ENCODE results near the gene OR5AC2.

OR5AC2 gene

DNA sequence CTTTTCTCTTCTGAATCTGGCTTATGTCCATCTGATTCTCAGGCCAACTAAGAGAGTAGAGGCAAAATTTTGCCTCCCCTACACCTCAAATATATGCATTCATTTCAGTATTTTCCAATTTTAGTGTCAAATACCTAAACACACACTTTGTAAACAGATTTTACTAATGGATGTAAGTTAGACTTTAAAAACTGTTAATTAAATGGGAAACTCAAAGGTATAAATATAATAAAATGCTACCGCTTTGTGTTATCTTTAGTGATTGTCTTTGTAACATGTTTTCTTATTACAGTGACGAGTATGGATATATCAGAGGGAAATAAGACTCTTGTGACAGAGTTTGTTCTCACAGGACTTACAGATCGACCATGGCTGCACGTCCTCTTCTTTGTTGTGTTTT, at the start of gene OR5AC2:
TSS of gene OR5AC2 (plus strand) at position 301 of the 400 bp plus-strand sequence. CDS start at position 301, 0 bp downstream.
- no peak for TF ChIP-seq EZH2 (IDR thresholded peaks at IDR 0.05; ENCODE audit: borderline replicate concordance, low read length)
- H3K9me2 ChIP-seq (ENCODE audit: low read depth, low read length), result no peaks in the 10 kb centered on the region
- no peaks in the 10 kb centered on the region for H3K27me3 ChIP-seq (ENCODE audit: insufficient read depth, low read length)
- no peak within 1 kb of the TSS for H3K9ac ChIP-seq (ENCODE audit: low read length)
- no peak within 1 kb of the TSS for H2AFZ ChIP-seq (ENCODE audit: low read length)
- no peak within 1 kb of the TSS for H3K27ac ChIP-seq (ENCODE audit: low read depth, low read length, poor library complexity, severe bottlenecking)
- no peaks in the 10 kb centered on the region for H4K20me1 ChIP-seq (ENCODE audit: insufficient read depth, low read length)
- no peaks in the 10 kb centered on the region for H3K9me3 ChIP-seq (ENCODE audit: low read length)
- H3K36me3 ChIP-seq (ENCODE audit: insufficient read depth, low read length), result no peaks in the 10 kb centered on the region
- H3K4me2 ChIP-seq (ENCODE audit: low read length), result no peak within 1 kb of the TSS
- H3K4me1 ChIP-seq (ENCODE audit: insufficient read depth, low read length, severe bottlenecking), result no peaks in the 10 kb centered on the region
- H3F3A ChIP-seq (ENCODE audit: insufficient read depth, low read length), result no peaks in the 10 kb centered on the region
- H3K79me2 ChIP-seq (ENCODE audit: insufficient read depth, low read length), result no peaks in the 10 kb centered on the region
- no peak within 1 kb of the TSS for H3K4me3 ChIP-seq (ENCODE audit: low read depth, low read length, poor library complexity, severe bottlenecking)

DNA sequence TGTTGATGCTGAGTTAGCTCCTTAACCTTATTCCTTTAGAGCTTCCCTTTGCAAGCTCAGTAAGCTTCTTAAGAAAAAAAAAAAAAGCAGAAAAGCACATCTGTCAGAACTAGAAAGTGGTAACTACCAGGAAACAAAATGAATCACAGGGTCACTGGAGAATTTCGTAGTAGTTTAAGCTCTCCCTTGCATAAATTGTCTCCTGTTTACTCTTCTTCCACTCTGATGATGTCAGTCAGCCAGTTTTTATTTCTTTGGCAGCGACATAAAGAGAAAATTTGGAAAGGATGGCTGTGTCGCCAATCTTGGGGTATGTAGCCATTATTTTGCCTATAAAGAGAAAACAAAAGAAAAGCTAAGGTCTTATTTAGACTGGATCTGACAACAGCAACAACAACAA, 48.7 kb upstream of the OR5AC2 start:
- Histone ChIP-seq H3K4me1 (ENCODE audit: insufficient read depth, low read length, severe bottlenecking) (peaks cover 5% of the 10 kb centered on the region), H3K9ac (ENCODE audit: low read length) (no peak overlapping the region), H3K4me2 (ENCODE audit: low read length) (no peak overlapping the region), H3K36me3 (ENCODE audit: insufficient read depth, low read length) (no peaks in the 10 kb centered on the region), H3K27me3 (ENCODE audit: insufficient read depth, low read length) (no peaks in the 10 kb centered on the region), H3F3A (ENCODE audit: insufficient read depth, low read length) (no peaks in the 10 kb centered on the region), H3K9me2 (ENCODE audit: low read depth, low read length) (no peaks in the 10 kb centered on the region), H3K9me3 (ENCODE audit: low read length) (no peaks in the 10 kb centered on the region), H3K27ac (ENCODE audit: low read depth, low read length, poor library complexity, severe bottlenecking) (no peak overlapping the region), H3K4me3 (ENCODE audit: low read depth, low read length, poor library complexity, severe bottlenecking) (no peak overlapping the region), H4K20me1 (ENCODE audit: insufficient read depth, low read length) (no peaks in the 10 kb centered on the region), H2AFZ (ENCODE audit: low read length) (no peak overlapping the region), H3K79me2 (ENCODE audit: insufficient read depth, low read length) (no peaks in the 10 kb centered on the region)
- TF ChIP-seq CTCF (IDR thresholded peaks at IDR 0.05; ENCODE audit: low read length) (no peak), EZH2 (IDR thresholded peaks at IDR 0.05; ENCODE audit: borderline replicate concordance, low read length) (no peak)

- no peaks in the 10 kb centered on the region for H3K36me3 ChIP-seq (ENCODE audit: insufficient read depth, low read length)
- H4K20me1 ChIP-seq (ENCODE audit: insufficient read depth, low read length), result no peaks in the 10 kb centered on the region
- no peaks in the 10 kb centered on the region for H3K9me3 ChIP-seq (ENCODE audit: low read length)
- no peaks in the 10 kb centered on the region for H3K79me2 ChIP-seq (ENCODE audit: insufficient read depth, low read length)
- H3K4me1 ChIP-seq (ENCODE audit: insufficient read depth, low read length, severe bottlenecking), result peaks cover 5% of the 10 kb centered on the region
- H2AFZ ChIP-seq (ENCODE audit: low read length), result no peak overlapping the region
- H3F3A ChIP-seq (ENCODE audit: insufficient read depth, low read length), result no peaks in the 10 kb centered on the region
- H3K27me3 ChIP-seq (ENCODE audit: insufficient read depth, low read length), result no peaks in the 10 kb centered on the region
- peak overlapping the region; percentile 55 for H3K4me2 ChIP-seq (ENCODE audit: low read length)
- no peaks in the 10 kb centered on the region for H3K9me2 ChIP-seq (ENCODE audit: low read depth, low read length)
- TF ChIP-seq EZH2 (IDR thresholded peaks at IDR 0.05; ENCODE audit: borderline replicate concordance, low read length) (no peak), CTCF (IDR thresholded peaks at IDR 0.05; ENCODE audit: low read length) (no peak)
- H3K4me3 ChIP-seq (ENCODE audit: low read depth, low read length, poor library complexity, severe bottlenecking), result no peak overlapping the region
- no peak overlapping the region for H3K27ac ChIP-seq (ENCODE audit: low read depth, low read length, poor library complexity, severe bottlenecking)
- no peak overlapping the region for H3K9ac ChIP-seq (ENCODE audit: low read length)
These were observed 48.1 kb upstream of the OR5AC2 start for GRCh38 chr3:98038876-98039275.

GRCh38 chr3:98039322-98040024, 47.5 kb upstream of the OR5AC2 start:
- H2AFZ ChIP-seq (ENCODE audit: low read length), result no peak overlapping the region
- peak overlapping the region; percentile 55 for H3K4me2 ChIP-seq (ENCODE audit: low read length)
- H3K4me1 ChIP-seq (ENCODE audit: insufficient read depth, low read length, severe bottlenecking), result peaks cover 5% of the 10 kb centered on the region
- H3K27ac ChIP-seq (ENCODE audit: low read depth, low read length, poor library complexity, severe bottlenecking), result no peak overlapping the region
- H3K9ac ChIP-seq (ENCODE audit: low read length), result no peak overlapping the region
- H3K4me3 ChIP-seq (ENCODE audit: low read depth, low read length, poor library complexity, severe bottlenecking), result peak overlapping the region; percentile 31
- H3K79me2 ChIP-seq (ENCODE audit: insufficient read depth, low read length), result no peaks in the 10 kb centered on the region
- no peaks in the 10 kb centered on the region for H3K9me3 ChIP-seq (ENCODE audit: low read length)
- H4K20me1 ChIP-seq (ENCODE audit: insufficient read depth, low read length), result no peaks in the 10 kb centered on the region
- no peaks in the 10 kb centered on the region for H3K9me2 ChIP-seq (ENCODE audit: low read depth, low read length)
- no peaks in the 10 kb centered on the region for H3K27me3 ChIP-seq (ENCODE audit: insufficient read depth, low read length)
- H3K36me3 ChIP-seq (ENCODE audit: insufficient read depth, low read length), result no peaks in the 10 kb centered on the region
- H3F3A ChIP-seq (ENCODE audit: insufficient read depth, low read length), result no peaks in the 10 kb centered on the region
- TF ChIP-seq EZH2 (IDR thresholded peaks at IDR 0.05; ENCODE audit: borderline replicate concordance, low read length) (no peak), CTCF (IDR thresholded peaks at IDR 0.05; ENCODE audit: low read length) (peak; percentile 97)

Data from OCI-LY1 (cell line).